GM12892 (cell line): ENCODE measurements around the gene VAMP8.

Source experiments
- POLR2A ChIP-seq: IDR thresholded peaks from 2 replicates; pipeline ENCODE4 v1.6.1; 2011; ENCODE audit warnings: low read depth, low read length, control low read depth
- POLR2AphosphoS5 ChIP-seq: IDR thresholded peaks from 2 replicates; pipeline ENCODE4 v1.6.1; 2011; ENCODE audit warnings: low read depth, low read length, control low read depth

GRCh38 chr2:85575739-85576138, 1.6 kb upstream of the VAMP8 start:
- TF ChIP-seq POLR2A, result no peak
- no peak for TF ChIP-seq POLR2AphosphoS5
